Endothelial cell of umbilical vein (primary cell): ENCODE measurements around the gene PEBP1. TPM values are rescaled to one million over a fixed set of nuclear protein-coding genes. Genes with fewer than 3 reads are reported as not detected.

Experiments used
- BruUV-seq: library from RNA; stranded (reverse); fragments of 400-500 nt; replicated peaks from 2 replicates; lab custom pipeline; 2021; lab: Mats Ljungman, UMichigan
- CTCF ChIA-PET: fragments of 300-600, 350-600 bp; sonication (Branson Sonifier 250); formaldehyde crosslinking; loops from one replicate; lab custom pipeline; 2021; ENCODE audit warnings: antibody characterized with exemption, inconsistent platforms; lab: Charles Lee
- POLR2A ChIA-PET: fragments of 300-600, 350-600 bp; sonication (Branson Sonifier 250); formaldehyde crosslinking; loops from one replicate; lab custom pipeline; 2021; ENCODE audit warnings: antibody characterized with exemption, inconsistent platforms; lab: Charles Lee
- DNase-seq: peaks from one replicate; pipeline ENCODE4 v3.0.0-alpha.2; 2011; ENCODE audit warnings: low read depth, low spot score
- FAIRE-seq: peaks from 2 replicates; lab custom pipeline; 2011; peaks lifted over from hg19 to GRCh38; lab: Jason Lieb, UNC
- H2AFZ ChIP-seq: 2 replicates; pipeline ENCODE4 v1.6.0; 2012; ENCODE audit warnings: low read depth, low read length, control low read depth, inconsistent platforms
- H3K27ac ChIP-seq: 2 replicates; pipeline ENCODE4 v1.5.1; 2011; ENCODE audit warnings: low read depth, mild to moderate bottlenecking, control low read depth, low read length, moderate library complexity; ENCODE audit not compliant: insufficient read depth
- H3K27me3 ChIP-seq, 2 experiments: 2 replicates each; pipeline versions ENCODE4 v1.6.0 to v1.6.1; 2011; ENCODE audit warnings: low read length in 2 of 2, mixed read lengths in 1 of 2; ENCODE audit not compliant: control insufficient read depth in 2 of 2, insufficient read depth in 2 of 2
- H3K36me3 ChIP-seq, 2 experiments: 2 replicates in 1 of 2; 3 replicates in 1 of 2; pipeline ENCODE4 v1.5.1; 2011; ENCODE audit warnings: low read length in 2 of 2, mild to moderate bottlenecking in 1 of 2, moderate library complexity in 1 of 2; ENCODE audit not compliant: control insufficient read depth in 2 of 2, insufficient read depth in 2 of 2; ENCODE audit errors: extremely low read depth in 1 of 2
- H3K4me1 ChIP-seq: 3 replicates; pipeline ENCODE4 v1.5.1; 2011; ENCODE audit warnings: mild to moderate bottlenecking, low read length; ENCODE audit not compliant: control insufficient read depth, insufficient read depth; ENCODE audit errors: extremely low read depth
- H3K4me2 ChIP-seq: 2 replicates; pipeline ENCODE4 v1.6.1; 2011; ENCODE audit warnings: low read length, control low read depth, mixed read lengths; ENCODE audit not compliant: insufficient read depth
- H3K4me3 ChIP-seq, 3 experiments: fragments of 200-600 bp in 1 of 3; sonication (generic), shearing (Covaris generic) in 1 of 3; replicated peaks in 1 of 3; 2 replicates each; pipeline ENCODE4 v1.5.1; 2011 to 2016; ENCODE audit warnings: control low read depth in 3 of 3, low read length in 3 of 3, mild to moderate bottlenecking in 2 of 3, inconsistent platforms in 1 of 3, low read depth in 1 of 3, moderate library complexity in 1 of 3; ENCODE audit not compliant: insufficient read depth in 1 of 3
- H3K79me2 ChIP-seq: 2 replicates; pipeline ENCODE4 v1.6.0; 2012; ENCODE audit warnings: low read length, inconsistent platforms; ENCODE audit not compliant: control insufficient read depth, insufficient read depth
- H3K9ac ChIP-seq: replicated peaks from 2 replicates; pipeline ENCODE3; 2011; ENCODE audit warnings: low read length, control low read depth; ENCODE audit not compliant: insufficient read depth; ENCODE audit errors: extremely low read depth
- H3K9me1 ChIP-seq: replicated peaks from 3 replicates; pipeline ENCODE4 v1.6.0; 2011; ENCODE audit warnings: mild to moderate bottlenecking, low read length; ENCODE audit not compliant: control insufficient read depth, insufficient read depth; ENCODE audit errors: extremely low read depth
- H3K9me3 ChIP-seq: replicated peaks from 2 replicates; pipeline ENCODE4 v1.5.1; 2012; ENCODE audit warnings: low read length, inconsistent platforms; ENCODE audit not compliant: control insufficient read depth, insufficient read depth
- H4K20me1 ChIP-seq: replicated peaks from 2 replicates; pipeline ENCODE3; 2011; ENCODE audit warnings: mild to moderate bottlenecking, low read length; ENCODE audit not compliant: control insufficient read depth, insufficient read depth; ENCODE audit errors: extremely low read depth
- CTCF ChIP-seq, 2 donors: IDR thresholded peaks; 1 replicate in 1 of 2; 2 replicates in 1 of 2; pipeline ENCODE4 v1.5.1; 2011; ENCODE audit warnings: low read length in 2 of 2, mild to moderate bottlenecking in 2 of 2, moderate library complexity in 2 of 2, control low read depth in 1 of 2, inconsistent platforms in 1 of 2, low read depth in 1 of 2; ENCODE audit not compliant: insufficient read depth in 1 of 2; ENCODE audit errors: extremely low read depth in 1 of 2
- EZH2 ChIP-seq: IDR thresholded peaks from 2 replicates; pipeline ENCODE4 v1.6.1; 2012; ENCODE audit warnings: borderline replicate concordance, low read depth, mild to moderate bottlenecking, moderate library complexity, low read length, inconsistent platforms; ENCODE audit not compliant: severe bottlenecking
- FOS ChIP-seq: IDR thresholded peaks from 2 replicates; pipeline ENCODE4 v1.6.1; 2011; ENCODE audit warnings: mild to moderate bottlenecking, low read length, moderate library complexity, borderline replicate concordance; ENCODE audit not compliant: insufficient read depth
- GATA2 ChIP-seq: IDR thresholded peaks from 2 replicates; pipeline ENCODE4 v1.7.0; 2011; ENCODE audit warnings: low read depth, mild to moderate bottlenecking, moderate library complexity, mixed read lengths, low read length; ENCODE audit not compliant: insufficient read length, insufficient read depth
- JUN ChIP-seq: IDR thresholded peaks from 2 replicates; pipeline ENCODE4 v1.6.1; 2011; ENCODE audit warnings: borderline replicate concordance, low read depth; ENCODE audit not compliant: insufficient read length, insufficient read depth
- MAX ChIP-seq: IDR thresholded peaks from 2 replicates; pipeline ENCODE4 v1.6.1; 2011; ENCODE audit not compliant: insufficient read depth, insufficient read length
- MYC ChIP-seq: IDR thresholded peaks from one replicate; pipeline ENCODE4 v1.6.1; 2011; ENCODE audit warnings: mild to moderate bottlenecking, low read depth, low read length
- POLR2A ChIP-seq: IDR thresholded peaks from 2 replicates; pipeline ENCODE4 v1.6.1; 2012; ENCODE audit warnings: low read depth, mild to moderate bottlenecking, control low read depth, low read length
- POLR2AphosphoS5 ChIP-seq: IDR thresholded peaks from 2 replicates; pipeline ENCODE4 v1.6.1; 2012; ENCODE audit warnings: low read depth, mild to moderate bottlenecking, control low read depth, low read length, moderate library complexity; ENCODE audit not compliant: insufficient read depth
- dilution Hi-C: fragments of 300-500 bp; cut with MboI; formaldehyde crosslinking; loops from one replicate; pipeline ENCODE4 v1.15.0; 2019; ENCODE audit warnings: low sequenced_read_pairs; ENCODE audit not compliant: extremely low pct_ligation_motif_present
- intact Hi-C: fragments of 100-400 bp; cut with micrococcal nuclease; formaldehyde crosslinking; loops from one replicate; pipeline ENCODE4 v1.10.0; 2022
- polyA plus RNA-seq, 4 experiments: library from polyadenylated mRNA; depleted of rRNA in 3 of 4; stranded (reverse) in 3 of 4; unstranded in 1 of 4; fragments of >200 nt; gene quantifications; 2 replicates each; pipeline versions ENCODE4 v1.2.1 to v1.2.3, GENCODE V29; 2011 to 2012; ENCODE audit warnings: missing spikeins in 1 of 4
- total RNA-seq: library from RNA; stranded (reverse); gene quantifications from 2 replicates; pipeline ENCODE4 v1.2.3, GENCODE V29; 2021

The PEBP1 gene
- total and polyA plus RNA-seq, 2 donors (not counting 3 experiments of a cell fraction or from before 2014, with no cell fraction given): 185 to 261 TPM

- Histone ChIP-seq H3K4me1 (peaks cover 11% of the 10 kb centered on the region), H3K27ac (no peak overlapping the region), H3K9me1 (no peaks in the 10 kb centered on the region), H2AFZ (no peak overlapping the region), H3K36me3 (no peaks in the 10 kb centered on the region), H3K27me3 (no peaks in the 10 kb centered on the region), H3K4me3 (peak overlapping the region in 2 of 3 experiments; percentile 48 to 78), H4K20me1 (no peaks in the 10 kb centered on the region), H3K9me3 (no peaks in the 10 kb centered on the region), H3K79me2 (no peaks in the 10 kb centered on the region), H3K4me2 (peak overlapping the region; percentile 88), H3K9ac (peak overlapping the region; percentile 83)
- ChIA-PET CTCF (interaction anchor here (1.1 to 1.4 kb wide), 2 partner anchors 38 to 42 kb away, joined by 3 to 4 read pairs; partner anchors contain the start of gene WSB2), POLR2A (no interaction called here)
- FAIRE-seq (no peak), DNase-seq (no peak)
- dilution Hi-C loops (no loop called here), intact Hi-C loops (loop anchor here (5.0 kb wide), 2 partner anchors 35 to 85 kb away; partner anchors contain the start of genes PEBP1 and RFC5)
- TF ChIP-seq POLR2AphosphoS5 (no peak), MAX (no peak), EZH2 (no peak), JUN (no peak)
- no TSS peak for BruUV-seq
Measured at GRCh38 chr12:118102609-118103008, 33.3 kb upstream of the PEBP1 start.

GRCh38 chr12:118103201-118103600 lies 32.7 kb upstream of the PEBP1 start:
- no TSS peak for BruUV-seq
- Histone ChIP-seq H3K27ac (peak overlapping the region; percentile 61), H3K27me3 (no peaks in the 10 kb centered on the region), H3K4me3 (peak overlapping the region; percentile 48 to 78 (median 52)), H3K4me1 (peaks cover 11% of the 10 kb centered on the region), H3K9ac (peak overlapping the region; percentile 83), H3K9me3 (no peaks in the 10 kb centered on the region), H3K4me2 (peak overlapping the region; percentile 88), H4K20me1 (no peaks in the 10 kb centered on the region), H3K79me2 (no peaks in the 10 kb centered on the region), H3K36me3 (no peaks in the 10 kb centered on the region), H3K9me1 (no peaks in the 10 kb centered on the region), H2AFZ (peak overlapping the region; percentile 93)
- CTCF ChIA-PET: interaction anchor here (1.4 to 2.3 kb wide), 2 partner anchors 18 to 42 kb away, joined by 3 to 9 read pairs; partner anchors contain the start of gene WSB2
- dilution Hi-C loops: no loop called here
- DNase-seq (peak; percentile 43), FAIRE-seq (no peak)
- intact Hi-C loops: loop anchor here (5.0 kb wide), 2 partner anchors 34 to 86 kb away; partner anchors contain the start of genes PEBP1 and RFC5
- TF ChIP-seq MYC: no peak
- no peak for TF ChIP-seq FOS
- TF ChIP-seq JUN: no peak
- no peak for TF ChIP-seq GATA2
- no peak for TF ChIP-seq EZH2
- TF ChIP-seq MAX: no peak
- TF ChIP-seq CTCF (IDR thresholded peaks at IDR 0.05; ENCODE audit: extremely low read depth in 1 of 2, insufficient read depth in 1 of 2, low read depth in 1 of 2, low read length in 2 of 2): no peak
- no peak for TF ChIP-seq POLR2AphosphoS5
- TF ChIP-seq POLR2A: no peak
- POLR2A ChIA-PET: no interaction called here
